DMS114 treated with DMSO at 0.1 percent for 48 hours (cell line): ENCODE measurements around the gene EIF2D.

ENCODE experiments used
- DNase-seq: peaks from one replicate; lab custom pipeline; 2025; ENCODE audit not compliant: unreplicated experiment; lab: John Stamatoyannopoulos, UW

EIF2D gene

GRCh38 chr1:206573319-206573718, 38.9 kb downstream of the EIF2D start:
- no peak for DNase-seq

GRCh38 chr1:206572835-206573234, 39.4 kb downstream of the EIF2D start:
- DNase-seq, result no peak

GRCh38 chr1:206570529-206570928, 41.7 kb downstream of the EIF2D start:
- DNase-seq, result no peak

GRCh38 chr1:206569556-206569955, 42.7 kb downstream of the EIF2D start:
- no peak for DNase-seq

GRCh38 chr1:206568779-206569352, 43.4 kb downstream of the EIF2D start:
- DNase-seq, result no peak

GRCh38 chr1:206568256-206568655, 44.0 kb downstream of the EIF2D start:
- no peak for DNase-seq

- DNase-seq, result no peak
Observed at GRCh38 chr1:206566999-206567398, 45.3 kb downstream of the EIF2D start.

- DNase-seq, result no peak
Observed at GRCh38 chr1:206565995-206566394, 46.3 kb downstream of the EIF2D start.

GRCh38 chr1:206563367-206564207, 48.7 kb downstream of the EIF2D start:
- no peak for DNase-seq

- no peak for DNase-seq
Observed at GRCh38 chr1:206560007-206560716, 52.1 kb downstream of the EIF2D start.

- no peak for DNase-seq
Observed at GRCh38 chr1:206559672-206559995, 52.6 kb downstream of the EIF2D start.

GRCh38 chr1:206558794-206559671, 53.2 kb downstream of the EIF2D start:
- DNase-seq, result no peak

GRCh38 chr1:206557636-206558473, 54.4 kb downstream of the EIF2D start:
- DNase-seq, result no peak

- DNase-seq, result no peak
Observed at GRCh38 chr1:206556750-206557635, 55.3 kb downstream of the EIF2D start.

- no peak for DNase-seq
Observed at GRCh38 chr1:206556047-206556749, 56.1 kb downstream of the EIF2D start.

GRCh38 chr1:206555473-206555935, 56.8 kb downstream of the EIF2D start:
- no peak for DNase-seq

- DNase-seq, result no peak
Observed at GRCh38 chr1:206554701-206555472, 57.4 kb downstream of the EIF2D start.

GRCh38 chr1:206554211-206554610, 58.1 kb downstream of the EIF2D start:
- DNase-seq, result no peak
